ENCODE data around the gene CDH16.
"Not testable (repeated sequence)": the region's sequence is repeated elsewhere in the genome, so short reads cannot be mapped to it uniquely, and the experiment has no call there.

CDH16 gene

DNA sequence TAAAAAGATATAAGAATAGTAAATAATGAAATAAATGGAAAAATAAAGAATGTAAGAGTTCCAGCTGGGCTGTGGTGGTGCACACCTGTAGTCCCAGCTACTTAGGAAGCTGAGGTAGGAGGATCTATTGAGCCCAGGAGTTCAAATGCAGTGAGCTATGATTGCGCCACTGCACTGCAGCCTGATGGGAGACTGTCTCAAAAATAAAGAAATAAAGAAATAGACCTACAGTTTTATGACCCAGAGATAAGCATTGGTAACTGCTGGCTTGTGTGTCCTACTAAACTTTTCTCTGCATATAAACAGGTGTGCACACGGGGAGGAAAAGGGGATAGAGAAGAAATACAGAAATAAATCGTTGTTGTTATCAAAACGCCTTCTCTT lies 46.1 kb downstream of the CDH16 start:
- no peak for DNase-seq (ENCODE audit: low read depth in 2 of 2)

DNA sequence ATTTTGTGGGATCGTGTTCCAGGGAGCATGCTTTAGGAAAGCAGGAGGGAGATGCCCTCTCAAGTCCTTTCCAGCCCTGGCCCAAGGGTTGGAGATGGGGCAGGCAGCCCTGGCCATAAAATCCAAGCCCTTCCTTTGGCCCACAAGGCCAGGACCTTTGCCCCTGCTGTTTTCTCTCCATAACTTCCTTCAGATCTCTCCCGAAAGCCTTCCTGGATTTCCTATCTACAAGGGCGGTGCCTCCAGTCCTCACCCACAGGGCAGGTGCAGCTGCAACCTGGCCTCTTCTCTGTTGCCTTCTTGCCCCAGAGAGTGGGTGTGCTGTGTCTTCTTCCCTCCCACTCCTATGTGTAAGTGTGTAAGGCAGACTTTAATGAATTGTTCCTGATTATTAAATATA lies 46.8 kb downstream of the CDH16 start:
- no peak for DNase-seq (ENCODE audit: low read depth in 2 of 2)

GRCh38 chr16:66871363-66871762 lies 47.3 kb downstream of the CDH16 start:
- not testable (repeated sequence) for DNase-seq (ENCODE audit: low read depth in 2 of 2)

GRCh38 chr16:66869424-66869823 lies 49.3 kb downstream of the CDH16 start:
- no peak for DNase-seq (ENCODE audit: low read depth in 2 of 2)

DNA sequence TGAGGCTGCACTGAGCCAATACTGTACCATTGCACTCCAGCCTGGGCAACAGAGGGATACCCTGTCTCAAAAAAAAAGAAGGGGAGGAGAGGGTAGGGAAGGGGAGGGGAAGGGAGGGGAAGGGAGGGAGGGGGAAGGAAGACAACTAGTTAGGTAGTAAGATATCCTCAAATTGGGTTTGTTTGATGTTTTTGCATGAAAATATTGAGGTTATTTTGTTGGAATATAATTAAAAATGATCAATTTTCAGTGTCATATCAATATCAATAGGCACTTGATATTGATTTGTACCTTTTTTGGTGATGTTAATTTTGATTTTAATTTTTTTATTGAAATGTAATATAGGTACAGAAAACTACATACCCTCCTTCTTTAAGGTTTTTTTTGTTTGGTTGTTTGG lies 55.0 kb downstream of the CDH16 start:
- DNase-seq (ENCODE audit: low read depth in 2 of 2): no peak

DNA sequence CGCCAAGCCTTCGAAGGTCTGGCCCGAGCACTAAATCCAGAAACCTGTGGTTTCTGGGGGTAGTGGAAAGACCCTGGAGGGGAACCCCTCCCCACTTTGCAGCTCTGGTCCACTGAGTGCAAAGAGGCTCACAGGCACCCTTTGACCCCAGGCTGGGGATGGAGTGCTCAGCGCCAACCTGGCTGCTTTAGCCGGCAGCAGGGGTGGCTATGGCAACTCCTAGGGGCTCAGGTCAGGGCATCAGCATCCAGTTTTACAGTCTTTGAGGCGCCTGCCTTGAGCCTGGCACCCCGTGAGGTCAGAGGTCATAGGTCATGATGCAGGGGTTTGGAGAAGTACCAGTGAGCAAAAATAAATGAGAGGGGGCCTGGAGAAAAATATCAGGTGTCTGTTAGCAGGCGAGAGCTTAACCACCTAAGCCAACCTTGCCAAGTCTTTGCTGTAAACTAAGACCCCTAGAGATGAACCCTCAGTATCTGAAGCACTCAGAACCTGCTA lies 56.6 kb downstream of the CDH16 start:
- DNase-seq (ENCODE audit: low read depth in 2 of 2): no peak

DNA sequence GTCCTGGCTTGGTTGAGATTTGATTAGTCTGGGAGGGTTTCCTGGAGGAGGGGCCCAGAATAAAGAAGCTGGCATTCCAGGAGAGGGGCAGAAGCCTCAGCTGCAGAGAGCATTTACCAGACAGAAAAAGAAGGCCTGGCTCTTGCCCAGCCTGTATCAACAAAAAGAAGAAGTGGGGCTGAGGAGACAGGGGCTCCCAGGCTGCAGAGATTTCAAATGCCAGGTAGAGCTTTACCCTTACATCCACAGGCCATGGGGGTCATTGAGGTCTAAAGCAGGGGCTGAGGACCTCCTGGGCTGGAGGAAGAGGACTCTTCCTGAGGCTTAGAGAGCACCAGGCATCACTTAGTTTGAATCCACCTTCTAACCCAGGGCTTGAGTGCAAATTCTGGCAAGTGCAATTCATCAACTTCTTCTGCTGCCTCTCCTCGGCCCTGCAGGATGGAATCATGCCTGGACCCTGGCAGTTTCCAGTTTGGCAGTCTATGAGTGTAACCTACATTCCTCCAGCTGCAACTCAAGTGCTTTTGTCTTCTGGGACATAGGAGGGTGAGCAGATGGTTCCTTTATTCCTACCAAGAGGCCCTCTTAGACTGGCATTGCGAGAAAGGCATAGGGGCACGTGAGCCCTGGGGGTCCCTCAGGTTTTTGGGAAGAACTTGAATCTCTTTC lies 59.2 kb downstream of the CDH16 start:
- DNase-seq (ENCODE audit: low read depth in 2 of 2): no peak

GRCh38 chr16:66858740-66859396 lies 59.8 kb downstream of the CDH16 start:
- DNase-seq (ENCODE audit: low read depth in 2 of 2): no peak

Data from stimulated activated CD8-positive, alpha-beta memory T cell treated with anti-CD3 and anti-CD28 coated beads, Interleukin-15, amount 100 ng/mL, for 48 hours (primary cell).